ENCODE data around the gene NABP1. TPM values are rescaled to one million over a fixed set of nuclear protein-coding genes. Genes with fewer than 3 reads are reported as not detected.

The NABP1 gene
- total RNA-seq, 4 donors from 2014 or later, result 11.4 to 26.6 (median 22.2) TPM

DNA sequence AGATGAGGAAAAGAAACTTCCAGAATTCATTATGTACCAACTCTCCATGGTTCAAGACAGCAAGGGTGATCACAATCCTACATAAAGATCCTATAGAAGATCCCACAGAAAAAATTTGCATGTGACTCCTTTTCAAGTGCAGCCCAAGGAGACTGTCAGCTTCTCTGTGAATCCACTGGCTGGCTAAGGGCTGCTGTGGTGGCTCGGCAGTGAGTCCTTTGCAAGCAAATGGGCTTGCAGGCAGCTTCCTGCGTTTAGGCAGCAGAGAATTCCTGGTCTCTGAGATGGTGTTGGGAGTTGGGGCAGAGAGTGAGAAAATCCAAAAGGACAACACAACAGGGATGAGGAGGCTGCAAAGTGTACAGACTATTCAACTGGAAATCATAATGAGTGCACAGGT lies 43.4 kb downstream of the NABP1 start:
- WGBS, 2 donors, result 68 to 75% methylated on average over 2 of the region's 2 CpGs
- no peaks in the 10 kb centered on the region for H3K9me3 ChIP-seq
- H3K36me3 ChIP-seq, result no peaks in the 10 kb centered on the region
- no peaks in the 10 kb centered on the region for H3K27me3 ChIP-seq
- H3K4me1 ChIP-seq, result peaks cover 0 to 3% (median 0%) of the 10 kb centered on the region in 4 donors
- TF ChIP-seq POLR2A (IDR thresholded peaks at IDR 0.05) (no peak), EP300 (IDR thresholded peaks at IDR 0.05) (no peak), CTCF (IDR thresholded peaks at IDR 0.05) (no peak)
- no peak for DNase-seq (ENCODE audit: low spot score in 2 of 2)
- no peak overlapping the region for H3K27ac ChIP-seq
- H3K4me3 ChIP-seq, result no peak overlapping the region

GRCh38 chr2:191724015-191724414 lies 46.1 kb downstream of the NABP1 start:
- Histone ChIP-seq H3K27me3 (no peaks in the 10 kb centered on the region), H3K36me3 (no peaks in the 10 kb centered on the region), H3K9me3 (no peaks in the 10 kb centered on the region), H3K27ac (no peak overlapping the region), H3K4me1 (peaks cover 0 to 3% (median 0%) of the 10 kb centered on the region in 4 donors), H3K4me3 (no peak overlapping the region)
- 48 to 66% methylated on average over 1 of the region's 1 CpG for WGBS, 2 donors
- no peak for DNase-seq (ENCODE audit: low spot score in 2 of 2)
- no peak for TF ChIP-seq POLR2A (IDR thresholded peaks at IDR 0.05)

DNA sequence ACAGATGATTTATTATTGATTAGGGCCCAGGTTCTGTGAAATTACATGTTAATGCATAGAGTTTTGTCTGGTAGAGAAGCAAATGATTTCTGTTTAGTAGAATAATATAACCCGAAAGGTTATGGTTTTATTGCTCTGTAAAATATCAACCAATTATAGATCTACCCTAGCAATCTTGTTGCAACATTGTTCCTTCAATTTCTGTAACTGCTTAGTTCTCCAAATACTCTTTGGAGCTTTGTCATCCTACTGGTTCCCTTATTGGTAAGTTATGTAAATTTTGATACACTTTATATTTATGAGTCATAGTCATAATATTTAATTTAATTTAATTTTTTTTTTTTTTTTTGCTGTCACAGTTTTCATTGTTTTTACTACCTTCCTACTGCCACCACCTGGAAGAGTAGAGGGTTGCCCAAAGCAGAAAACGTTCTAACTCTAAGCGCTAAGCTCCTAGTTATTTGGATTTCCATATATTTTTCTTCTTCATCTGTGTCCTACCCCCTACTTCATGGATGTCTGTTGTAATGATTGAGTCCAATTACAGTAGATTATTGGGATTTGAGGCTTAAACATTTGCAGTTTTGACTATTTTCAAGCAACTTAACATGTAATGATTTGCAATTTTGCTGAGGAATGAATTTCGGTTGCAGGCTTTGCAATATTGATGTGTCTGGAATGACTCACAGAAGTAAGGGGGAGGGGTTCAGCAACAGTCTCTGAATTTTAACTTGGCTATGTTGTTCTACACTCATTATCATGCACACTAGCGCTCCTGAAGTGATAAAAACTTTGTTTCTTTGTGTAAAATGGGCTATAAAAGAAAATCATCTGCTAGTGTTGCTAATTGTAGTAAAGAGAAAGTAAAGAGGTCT lies 51.1 kb downstream of the NABP1 start:
- DNase-seq (ENCODE audit: low spot score in 2 of 2), result no peak
- 72 to 75% methylated on average over 5 of the region's 5 CpGs for whole genome bisulfite sequencing, 2 donors
- Histone ChIP-seq H3K27me3 (no peaks in the 10 kb centered on the region), H3K9me3 (no peaks in the 10 kb centered on the region), H3K4me3 (no peak overlapping the region), H3K4me1 (peaks cover 0 to 3% (median 0%) of the 10 kb centered on the region in 4 donors), H3K36me3 (no peaks in the 10 kb centered on the region), H3K27ac (no peak overlapping the region)
- TF ChIP-seq CTCF (IDR thresholded peaks at IDR 0.05), result no peak
- no peak for TF ChIP-seq EP300 (IDR thresholded peaks at IDR 0.05)
- no peak for TF ChIP-seq POLR2A (IDR thresholded peaks at IDR 0.05)

- no peaks in the 10 kb centered on the region for H3K27me3 ChIP-seq
- no peaks in the 10 kb centered on the region for H3K9me3 ChIP-seq
- peaks cover 0 to under 1% (median 0%) of the 10 kb centered on the region in 4 donors for H3K4me1 ChIP-seq
- TF ChIP-seq EP300 (IDR thresholded peaks at IDR 0.05) (no peak), CTCF (IDR thresholded peaks at IDR 0.05) (no peak), POLR2A (IDR thresholded peaks at IDR 0.05) (no peak)
- no peak overlapping the region for H3K27ac ChIP-seq
- no peak overlapping the region for H3K4me3 ChIP-seq
- DNase-seq (ENCODE audit: low spot score in 2 of 2), result no peak
- no peaks in the 10 kb centered on the region for H3K36me3 ChIP-seq
Measured at GRCh38 chr2:191730263-191730662, 52.3 kb downstream of the NABP1 start.

Small RNAs within 50 kb of the gene (small RNA-seq; reads per million reads assigned to genes)
- not detected for gene RF02271

Other genes starting within 250 kb of the NABP1 start
- 10 to 100 TPM; 47.9 to 54.0 (median 50.9) TPM for gene CAVIN2, start 169.0 kb downstream of the NABP1 start, total RNA-seq

All from tibial nerve (tissue), 4 donors.